GM23338 (cell line): ENCODE results near the gene NINL. TPM values are rescaled to one million over a fixed set of nuclear protein-coding genes. Genes with fewer than 3 reads are reported as not detected.
A peak's percentile ranks its signal among the peaks of the same experiment; 100 is the strongest.

Source experiments
- ATAC-seq: fragments of 200-7000 bp; cut with Tn5 transposase; 3 replicates; pipeline ENCODE4 v1.9.1; 2020
- DNase-seq: peaks from one replicate; pipeline ENCODE4 v3.0.0-alpha.2; 2015; ENCODE audit warnings: low spot score
- H2AFZ ChIP-seq: fragments of 200-600 bp; sonication (generic); 2 replicates; pipeline ENCODE4 v1.8.0; 2016; ENCODE audit warnings: antibody characterized with exemption, mild to moderate bottlenecking, moderate library complexity
- H3F3A ChIP-seq: fragments of 200-600 bp; sonication (generic); replicated peaks from 2 replicates; pipeline ENCODE4 v1.8.0; 2017; ENCODE audit warnings: antibody characterized with exemption, mixed run types, low read depth
- H3K27ac ChIP-seq: fragments of 200-600 bp; sonication (generic); 2 replicates; pipeline ENCODE4 v1.6.1; 2016; ENCODE audit warnings: low read depth
- H3K27me3 ChIP-seq: fragments of 200-600 bp; sonication (generic); 2 replicates; pipeline ENCODE4 v1.8.0; 2016; ENCODE audit warnings: mild to moderate bottlenecking, mixed run types, moderate library complexity; ENCODE audit not compliant: insufficient read depth
- H3K36me3 ChIP-seq: fragments of 200-600 bp; sonication (generic); 2 replicates; pipeline ENCODE4 v1.8.0; 2016; ENCODE audit warnings: mild to moderate bottlenecking; ENCODE audit not compliant: insufficient read depth
- H3K4me1 ChIP-seq: fragments of 200-600 bp; sonication (generic); 2 replicates; pipeline ENCODE4 v1.8.0; 2016; ENCODE audit warnings: mild to moderate bottlenecking, moderate library complexity; ENCODE audit not compliant: insufficient read depth
- H3K4me2 ChIP-seq: fragments of 200-600 bp; sonication (generic); 2 replicates; pipeline ENCODE4 v1.7.1; 2017; ENCODE audit warnings: mixed run types
- H3K4me3 ChIP-seq: fragments of 200-600 bp; sonication (generic); 2 replicates; pipeline ENCODE4 v1.6.1; 2016; ENCODE audit warnings: mixed run types
- H3K79me2 ChIP-seq: fragments of 200-600 bp; sonication (generic); replicated peaks from 2 replicates; pipeline ENCODE4 v1.8.0; 2017; ENCODE audit warnings: mild to moderate bottlenecking; ENCODE audit not compliant: insufficient read depth
- H3K9me2 ChIP-seq: fragments of 200-600 bp; sonication (generic); 2 replicates; pipeline ENCODE4 v1.8.0; 2017; ENCODE audit not compliant: insufficient read depth
- H4K20me1 ChIP-seq: fragments of 200-600 bp; sonication (generic); replicated peaks from 2 replicates; pipeline ENCODE4 v1.8.0; 2017; ENCODE audit warnings: mild to moderate bottlenecking; ENCODE audit not compliant: insufficient read depth
- H3K27ac Mint-ChIP-seq: 2 replicates; pipeline ENCODE4 v1.8.0; 2020; ENCODE audit warnings: inconsistent platforms, mild to moderate bottlenecking, moderate library complexity, mixed read lengths
- H3K27me3 Mint-ChIP-seq: 3 replicates; pipeline ENCODE4 v1.8.0; 2022; ENCODE audit warnings: low read depth, mild to moderate bottlenecking, moderate library complexity, mixed read lengths, inconsistent platforms; ENCODE audit not compliant: insufficient read depth, poor library complexity
- H3K36me3 Mint-ChIP-seq: 3 replicates; pipeline ENCODE4 v1.8.0; 2021; ENCODE audit warnings: low read depth, mild to moderate bottlenecking, inconsistent platforms, moderate library complexity, mixed read lengths
- H3K4me1 Mint-ChIP-seq: 3 replicates; pipeline ENCODE4 v1.8.0; 2020; ENCODE audit warnings: mild to moderate bottlenecking, inconsistent platforms, mixed read lengths
- H3K4me3 Mint-ChIP-seq: 3 replicates; pipeline ENCODE4 v1.8.0; 2021; ENCODE audit warnings: moderate library complexity, mild to moderate bottlenecking, inconsistent platforms, mixed read lengths
- H3K9me3 Mint-ChIP-seq: 3 replicates; pipeline ENCODE4 v1.8.0; 2020; ENCODE audit warnings: moderate library complexity, mild to moderate bottlenecking, inconsistent platforms, mixed read lengths
- CREB1 ChIP-seq: fragments of 250-450 bp; sonication (Bioruptor Pico); IDR thresholded peaks from 2 replicates; pipeline ENCODE4 v1.5.0; 2020; ENCODE audit warnings: low read depth, mild to moderate bottlenecking, moderate library complexity
- EZH2 ChIP-seq: fragments of 200-600 bp; sonication (generic); IDR thresholded peaks from one replicate; pipeline ENCODE4 v1.8.0; 2017; ENCODE audit warnings: antibody characterized with exemption, mild to moderate bottlenecking, low read depth; ENCODE audit not compliant: unreplicated experiment
- JUNB ChIP-seq: IDR thresholded peaks from one replicate; pipeline ENCODE4 v1.6.1; 2016; ENCODE audit warnings: antibody characterized with exemption; ENCODE audit not compliant: unreplicated experiment
- NANOG ChIP-seq: IDR thresholded peaks from 2 replicates; pipeline ENCODE4 v1.6.1; 2016; ENCODE audit warnings: antibody characterized with exemption, borderline replicate concordance
- STAT1 ChIP-seq: IDR thresholded peaks from one replicate; pipeline ENCODE4 v1.6.1; 2016; ENCODE audit warnings: antibody characterized with exemption; ENCODE audit not compliant: unreplicated experiment
- ZNF114 ChIP-seq: fragments of 250-450 bp; sonication (Bioruptor Pico); IDR thresholded peaks from 2 replicates; pipeline ENCODE4 v1.5.0; 2020; ENCODE audit warnings: mild to moderate bottlenecking, moderate library complexity
- ZNF331 ChIP-seq: fragments of 250-450 bp; sonication (Bioruptor Pico); IDR thresholded peaks from 2 replicates; pipeline ENCODE4 v1.5.0; 2020; ENCODE audit warnings: low read depth, mild to moderate bottlenecking, moderate library complexity
- polyA plus RNA-seq: library from polyadenylated mRNA; unstranded; fragments of >200 nt; fragmentation: Nextera tagmentation; extraction: Ambion mirVana; gene quantifications from 2 replicates; pipeline ENCODE4 v1.2.1, GENCODE V29; 2016
- total RNA-seq: library from RNA; depleted of rRNA; stranded (reverse); fragments of >200 nt; shearing (Covaris generic); gene quantifications from 2 replicates; pipeline ENCODE4 v1.2.3, GENCODE V29; 2014
- TF ChIP-seq, protein P1 (sequence below): IDR thresholded peaks from 2 replicates; pipeline ENCODE4 v1.6.1; 2016; ENCODE audit warnings: antibody characterized with exemption
- TF ChIP-seq, protein P2 (sequence below): IDR thresholded peaks from one replicate; pipeline ENCODE4 v1.6.1; 2018; ENCODE audit warnings: antibody characterized with exemption; ENCODE audit not compliant: unreplicated experiment
- TF ChIP-seq, protein P3 (sequence below), 2 experiments: fragments of 200-600 bp in 1 of 2; sonication (generic) in 1 of 2; conservative IDR thresholded peaks; 2 replicates each; pipeline versions ENCODE4 v1.5.1 to v1.6.1; 2016 to 2017; ENCODE audit warnings: antibody characterized with exemption in 2 of 2, low read depth in 2 of 2, mild to moderate bottlenecking in 2 of 2, moderate library complexity in 1 of 2

NINL gene
- total and polyA plus RNA-seq, 2 experiments from 2014 or later = 18.0 to 31.2 TPM

DNA sequence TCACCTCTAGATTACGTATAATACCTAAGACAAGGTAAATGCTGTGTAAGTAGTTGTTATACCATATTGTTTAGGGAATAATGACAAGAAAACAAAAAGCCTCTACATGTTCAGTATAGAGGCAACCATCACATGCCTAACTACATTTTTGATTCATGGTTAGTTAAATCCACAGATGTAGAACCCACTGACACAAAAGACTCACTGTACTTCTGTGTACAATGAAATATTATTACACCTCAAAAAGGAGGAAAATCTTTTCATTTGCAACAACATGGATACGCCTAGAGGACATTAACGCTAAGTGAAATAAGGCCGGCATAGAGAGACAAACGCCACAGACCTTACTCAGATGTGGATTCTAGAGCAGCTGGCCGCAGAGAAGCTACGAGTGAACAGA, 50.5 kb downstream of the NINL start:
- Histone ChIP-seq H3K4me3 (no peak overlapping the region), H3K4me1 (peaks cover 32% of the 10 kb centered on the region), H3K79me2 (peaks cover 69% of the 10 kb centered on the region), H3K9me2 (no peaks in the 10 kb centered on the region), H3K36me3 (0 out of 2 replicates have a peak, but pooled peaks cover 6% of the 10 kb centered on the region), H3K27me3 (no peaks in the 10 kb centered on the region), H3F3A (no peaks in the 10 kb centered on the region), H3K27ac (0 out of 2 replicates have a peak overlapping the region, but pooled peaks have one; percentile 9), H2AFZ (no peak overlapping the region), H3K4me2 (no peak overlapping the region), H4K20me1 (peaks cover 19% of the 10 kb centered on the region)
- DNase-seq (no peak), ATAC-seq (no peak)
- H3K9me3 Mint-ChIP-seq = peaks cover 3% of the 10 kb centered on the region; the same call in 2 of the 3 replicates
- no peak overlapping the region for H3K4me3 Mint-ChIP-seq
- peaks cover 10% of the 10 kb centered on the region for H3K27me3 Mint-ChIP-seq
- H3K27ac Mint-ChIP-seq = peak overlapping the region; percentile 25; the same call in 1 of the 2 replicates
- H3K4me1 Mint-ChIP-seq = peaks cover 68% of the 10 kb centered on the region
- H3K36me3 Mint-ChIP-seq = peaks cover 14% of the 10 kb centered on the region; the same call in 2 of the 3 replicates
- TF ChIP-seq NANOG (no peak), EZH2 (no peak), CREB1 (CRISPR knock-in tag) (no peak), ZNF331 (CRISPR knock-in tag) (no peak), ZNF114 (CRISPR knock-in tag) (no peak), JUNB (no peak), STAT1 (no peak)
- TF ChIP-seq, protein P1, sequence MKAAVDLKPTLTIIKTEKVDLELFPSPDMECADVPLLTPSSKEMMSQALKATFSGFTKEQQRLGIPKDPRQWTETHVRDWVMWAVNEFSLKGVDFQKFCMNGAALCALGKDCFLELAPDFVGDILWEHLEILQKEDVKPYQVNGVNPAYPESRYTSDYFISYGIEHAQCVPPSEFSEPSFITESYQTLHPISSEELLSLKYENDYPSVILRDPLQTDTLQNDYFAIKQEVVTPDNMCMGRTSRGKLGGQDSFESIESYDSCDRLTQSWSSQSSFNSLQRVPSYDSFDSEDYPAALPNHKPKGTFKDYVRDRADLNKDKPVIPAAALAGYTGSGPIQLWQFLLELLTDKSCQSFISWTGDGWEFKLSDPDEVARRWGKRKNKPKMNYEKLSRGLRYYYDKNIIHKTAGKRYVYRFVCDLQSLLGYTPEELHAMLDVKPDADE = no peak
- TF ChIP-seq, protein P2, sequence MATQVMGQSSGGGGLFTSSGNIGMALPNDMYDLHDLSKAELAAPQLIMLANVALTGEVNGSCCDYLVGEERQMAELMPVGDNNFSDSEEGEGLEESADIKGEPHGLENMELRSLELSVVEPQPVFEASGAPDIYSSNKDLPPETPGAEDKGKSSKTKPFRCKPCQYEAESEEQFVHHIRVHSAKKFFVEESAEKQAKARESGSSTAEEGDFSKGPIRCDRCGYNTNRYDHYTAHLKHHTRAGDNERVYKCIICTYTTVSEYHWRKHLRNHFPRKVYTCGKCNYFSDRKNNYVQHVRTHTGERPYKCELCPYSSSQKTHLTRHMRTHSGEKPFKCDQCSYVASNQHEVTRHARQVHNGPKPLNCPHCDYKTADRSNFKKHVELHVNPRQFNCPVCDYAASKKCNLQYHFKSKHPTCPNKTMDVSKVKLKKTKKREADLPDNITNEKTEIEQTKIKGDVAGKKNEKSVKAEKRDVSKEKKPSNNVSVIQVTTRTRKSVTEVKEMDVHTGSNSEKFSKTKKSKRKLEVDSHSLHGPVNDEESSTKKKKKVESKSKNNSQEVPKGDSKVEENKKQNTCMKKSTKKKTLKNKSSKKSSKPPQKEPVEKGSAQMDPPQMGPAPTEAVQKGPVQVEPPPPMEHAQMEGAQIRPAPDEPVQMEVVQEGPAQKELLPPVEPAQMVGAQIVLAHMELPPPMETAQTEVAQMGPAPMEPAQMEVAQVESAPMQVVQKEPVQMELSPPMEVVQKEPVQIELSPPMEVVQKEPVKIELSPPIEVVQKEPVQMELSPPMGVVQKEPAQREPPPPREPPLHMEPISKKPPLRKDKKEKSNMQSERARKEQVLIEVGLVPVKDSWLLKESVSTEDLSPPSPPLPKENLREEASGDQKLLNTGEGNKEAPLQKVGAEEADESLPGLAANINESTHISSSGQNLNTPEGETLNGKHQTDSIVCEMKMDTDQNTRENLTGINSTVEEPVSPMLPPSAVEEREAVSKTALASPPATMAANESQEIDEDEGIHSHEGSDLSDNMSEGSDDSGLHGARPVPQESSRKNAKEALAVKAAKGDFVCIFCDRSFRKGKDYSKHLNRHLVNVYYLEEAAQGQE = no peak
- TF ChIP-seq, protein P3, sequence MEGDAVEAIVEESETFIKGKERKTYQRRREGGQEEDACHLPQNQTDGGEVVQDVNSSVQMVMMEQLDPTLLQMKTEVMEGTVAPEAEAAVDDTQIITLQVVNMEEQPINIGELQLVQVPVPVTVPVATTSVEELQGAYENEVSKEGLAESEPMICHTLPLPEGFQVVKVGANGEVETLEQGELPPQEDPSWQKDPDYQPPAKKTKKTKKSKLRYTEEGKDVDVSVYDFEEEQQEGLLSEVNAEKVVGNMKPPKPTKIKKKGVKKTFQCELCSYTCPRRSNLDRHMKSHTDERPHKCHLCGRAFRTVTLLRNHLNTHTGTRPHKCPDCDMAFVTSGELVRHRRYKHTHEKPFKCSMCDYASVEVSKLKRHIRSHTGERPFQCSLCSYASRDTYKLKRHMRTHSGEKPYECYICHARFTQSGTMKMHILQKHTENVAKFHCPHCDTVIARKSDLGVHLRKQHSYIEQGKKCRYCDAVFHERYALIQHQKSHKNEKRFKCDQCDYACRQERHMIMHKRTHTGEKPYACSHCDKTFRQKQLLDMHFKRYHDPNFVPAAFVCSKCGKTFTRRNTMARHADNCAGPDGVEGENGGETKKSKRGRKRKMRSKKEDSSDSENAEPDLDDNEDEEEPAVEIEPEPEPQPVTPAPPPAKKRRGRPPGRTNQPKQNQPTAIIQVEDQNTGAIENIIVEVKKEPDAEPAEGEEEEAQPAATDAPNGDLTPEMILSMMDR (conservative IDR thresholded peaks at IDR 0.05; ENCODE audit: low read depth in 2 of 2) = no peak
